ENCODE data around the gene RUVBL2.

GRCh38 chr19:49010453-49010852 is 16.8 kb downstream of the RUVBL2 start:
- TF ChIP-seq, protein P1, sequence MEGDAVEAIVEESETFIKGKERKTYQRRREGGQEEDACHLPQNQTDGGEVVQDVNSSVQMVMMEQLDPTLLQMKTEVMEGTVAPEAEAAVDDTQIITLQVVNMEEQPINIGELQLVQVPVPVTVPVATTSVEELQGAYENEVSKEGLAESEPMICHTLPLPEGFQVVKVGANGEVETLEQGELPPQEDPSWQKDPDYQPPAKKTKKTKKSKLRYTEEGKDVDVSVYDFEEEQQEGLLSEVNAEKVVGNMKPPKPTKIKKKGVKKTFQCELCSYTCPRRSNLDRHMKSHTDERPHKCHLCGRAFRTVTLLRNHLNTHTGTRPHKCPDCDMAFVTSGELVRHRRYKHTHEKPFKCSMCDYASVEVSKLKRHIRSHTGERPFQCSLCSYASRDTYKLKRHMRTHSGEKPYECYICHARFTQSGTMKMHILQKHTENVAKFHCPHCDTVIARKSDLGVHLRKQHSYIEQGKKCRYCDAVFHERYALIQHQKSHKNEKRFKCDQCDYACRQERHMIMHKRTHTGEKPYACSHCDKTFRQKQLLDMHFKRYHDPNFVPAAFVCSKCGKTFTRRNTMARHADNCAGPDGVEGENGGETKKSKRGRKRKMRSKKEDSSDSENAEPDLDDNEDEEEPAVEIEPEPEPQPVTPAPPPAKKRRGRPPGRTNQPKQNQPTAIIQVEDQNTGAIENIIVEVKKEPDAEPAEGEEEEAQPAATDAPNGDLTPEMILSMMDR (IDR thresholded peaks at IDR 0.05) = no peak
- TF ChIP-seq EP300 (IDR thresholded peaks at IDR 0.05) = no peak
- TF ChIP-seq POLR2A (IDR thresholded peaks at IDR 0.05) = no peak

Data from tibial nerve (tissue), 4 donors.